ENCODE measurements around the gene COL6A3.

- TF ChIP-seq RAD21 (IDR thresholded peaks at IDR 0.05; ENCODE audit: low read length) (no peak), ZBTB33 (IDR thresholded peaks at IDR 0.05; ENCODE audit: borderline replicate concordance, low read depth) (no peak), POLR2AphosphoS5 (IDR thresholded peaks at IDR 0.05; ENCODE audit: low read depth, low read length) (no peak), MXI1 (IDR thresholded peaks at IDR 0.05; ENCODE audit: low read depth, low read length) (no peak), USF1 (IDR thresholded peaks at IDR 0.05; ENCODE audit: borderline replicate concordance, low read depth) (no peak), FOXM1 (IDR thresholded peaks at IDR 0.05; ENCODE audit: low read depth) (no peak), CTCF (IDR thresholded peaks at IDR 0.05) (no peak), EP300 (IDR thresholded peaks at IDR 0.05; ENCODE audit: borderline replicate concordance in 1 of 2, low read depth in 1 of 2, low read length in 1 of 2) (no peak), USF2 (IDR thresholded peaks at IDR 0.05; ENCODE audit: borderline replicate concordance, low read depth, low read length) (no peak), GABPA (IDR thresholded peaks at IDR 0.05; ENCODE audit: low read depth) (no peak), YY1 (IDR thresholded peaks at IDR 0.05; ENCODE audit: low read depth) (no peak), RCOR1 (IDR thresholded peaks at IDR 0.05; ENCODE audit: low read length) (no peak)
These were observed 94.7 kb downstream of the COL6A3 start for GRCh38 chr2:237319086-237319820.

All from SK-N-SH (cell line).